ENCODE measurements around the gene ZNF507. TPM values are rescaled to one million over a fixed set of nuclear protein-coding genes. Genes with fewer than 3 reads are reported as not detected.

ZNF507 gene
- total and polyA plus RNA-seq, 2 of the 8 experiments (the other 6 are each of a cell fraction or from before 2014, with no cell fraction given), result 8.6 to 28.8 TPM

DNA sequence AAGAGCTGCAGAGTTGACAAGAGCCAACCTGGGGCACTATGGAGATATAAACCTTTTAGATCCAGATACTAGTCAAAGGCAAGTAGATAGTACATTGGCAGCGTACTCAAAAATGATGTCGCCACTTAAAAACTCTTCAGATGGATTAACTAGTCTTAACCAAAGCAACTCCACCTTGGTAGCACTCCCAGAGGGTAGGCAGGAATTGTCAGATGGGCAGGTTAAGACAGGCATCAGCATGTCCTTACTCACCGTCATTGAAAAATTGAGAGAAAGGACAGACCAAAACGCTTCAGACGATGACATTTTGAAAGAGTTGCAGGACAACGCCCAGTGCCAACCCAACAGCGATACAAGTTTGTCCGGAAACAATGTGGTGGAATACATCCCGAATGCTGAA lies 8.9 kb downstream of the ZNF507 start:
- Histone ChIP-seq H4K8ac (ENCODE audit: extremely low read depth, insufficient read depth, low read length) (no peak overlapping the region), H3K9ac (replicated peaks in 1 of 4; ENCODE audit: extremely low read depth in 1 of 4, low read depth in 3 of 4, low read length in 3 of 4) (no peak overlapping the region), H3K27me3 (replicated peaks in 1 of 4; ENCODE audit: control insufficient read depth in 3 of 4, extremely low read depth in 1 of 4, insufficient read depth in 3 of 4, low read length in 3 of 4) (no peaks in the 10 kb centered on the region), H2AK5ac (ENCODE audit: low read depth, low read length) (no peak overlapping the region), H3K23ac (ENCODE audit: insufficient read length) (no peak overlapping the region), H3K56ac (replicated peaks; ENCODE audit: insufficient read length, low read depth, low read length) (no peak overlapping the region), H3K4me2 (ENCODE audit: insufficient read depth in 1 of 2, low read depth in 2 of 2, low read length in 2 of 2) (no peak overlapping the region), H3K79me1 (ENCODE audit: low read depth, low read length) (peaks cover 2% of the 10 kb centered on the region), H4K20me1 (replicated peaks in 1 of 2; ENCODE audit: control insufficient read depth in 1 of 2, insufficient read depth in 2 of 2, low read length in 2 of 2) (peaks cover 0 to 4% of the 10 kb centered on the region in 2 experiments), H3K9me3 (ENCODE audit: insufficient read depth in 2 of 2, low read depth in 1 of 2, low read length in 1 of 2) (no peaks in the 10 kb centered on the region), H2AFZ (ENCODE audit: low read length) (no peak overlapping the region), H3K4ac (replicated peaks; ENCODE audit: insufficient read length, low read depth, low read length) (no peak overlapping the region), H2BK15ac (ENCODE audit: low read length) (no peak overlapping the region), H4K91ac (replicated peaks; ENCODE audit: insufficient read length, low read length) (no peak overlapping the region), H3K36me3 (ENCODE audit: control insufficient read depth in 2 of 4, insufficient read depth in 4 of 4, low read length in 3 of 4) (peaks cover 28 to 70% (median 57%) of the 10 kb centered on the region in 4 experiments), H3K18ac (ENCODE audit: extremely low read depth, low read length) (no peak overlapping the region), H3K23me2 (ENCODE audit: low read depth, low read length) (no peaks in the 10 kb centered on the region), H4K5ac (ENCODE audit: insufficient read length, low read depth, low read length) (no peak overlapping the region), H3K27ac (ENCODE audit: low read depth, low read length) (no peak overlapping the region), H2BK5ac (ENCODE audit: low read depth, low read length) (no peak overlapping the region), H2BK120ac (replicated peaks; ENCODE audit: low read depth, low read length) (no peak overlapping the region), H3K4me3 (ENCODE audit: extremely low read depth in 1 of 4, insufficient read depth in 2 of 4, low read depth in 3 of 4, low read length in 4 of 4) (no peak overlapping the region), H3K4me1 (replicated peaks in 1 of 4; ENCODE audit: control insufficient read depth in 3 of 4, insufficient read depth in 4 of 4, low read length in 3 of 4) (no peaks in the 10 kb centered on the region), H2BK12ac (ENCODE audit: low read depth, low read length) (no peak overlapping the region), H3K14ac (ENCODE audit: insufficient read length) (no peak overlapping the region), H3K79me2 (ENCODE audit: control insufficient read depth in 1 of 2, insufficient read depth in 2 of 2, low read length in 2 of 2) (peaks cover 0 to 31% of the 10 kb centered on the region in 2 experiments; a peak in 3 of 4 replicates), H2BK20ac (ENCODE audit: low read length) (no peak overlapping the region)
- POLR2A ChIA-PET (ENCODE audit: partially characterized antibody), result no interaction called here
- FAIRE-seq (no peak), DNase-seq (ENCODE audit: low read depth in 1 of 2, low spot score in 2 of 2) (no peak)
- TF ChIP-seq CEBPB (IDR thresholded peaks at IDR 0.05; ENCODE audit: low read depth, low read length) (no peak), POLR2A (IDR thresholded peaks at IDR 0.05; ENCODE audit: control extremely low read depth in 1 of 2, low read depth in 2 of 2, low read length in 2 of 2) (0 out of 3 replicates have a peak, but pooled peaks of 1 of the 2 experiments have one; percentile 12), HDAC2 (IDR thresholded peaks at IDR 0.05; ENCODE audit: borderline replicate concordance in 1 of 2, low read depth in 2 of 2, low read length in 2 of 2) (no peak), KDM5A (IDR thresholded peaks at IDR 0.05; ENCODE audit: low read length) (no peak), EZH2 (IDR thresholded peaks at IDR 0.05; ENCODE audit: low read depth, low read length, severe bottlenecking) (no peak), SIN3A (conservative IDR thresholded peaks at IDR 0.05 in 1 of 2, IDR thresholded peaks at IDR 0.05 in 1 of 2; ENCODE audit: low read depth in 1 of 2, low read length in 2 of 2) (no peak), EP300 (IDR thresholded peaks at IDR 0.05; ENCODE audit: borderline replicate concordance in 1 of 2, low read depth in 2 of 2, low read length in 2 of 2) (no peak)
- CTCF ChIA-PET (ENCODE audit: partially characterized antibody), result no interaction called here
- WGBS, 2 experiments (ENCODE audit: extremely low coverage in 1 of 2, insufficient coverage in 1 of 2, insufficient read length in 1 of 2, insufficient replicate concordance in 2 of 2, low coverage in 1 of 2, low lambda C conversion rate in 2 of 2, missing lambda C conversion rate in 1 of 2), result 92% methylated on average over 9 of the region's 9 CpGs; no CpG with 5 or more reads in 1 of the 2 experiments
